ENCODE data around the gene DNM3. TPM values are rescaled to one million over a fixed set of nuclear protein-coding genes. Genes with fewer than 3 reads are reported as not detected.

DNM3 gene
- total RNA-seq, 3 donors from 2014 or later (not counting 1 experiment from before 2014, with no cell fraction given), result 2.5 to 3.3 (median 2.8) TPM

GRCh38 chr1:172041102-172041501 is 199.8 kb downstream of the DNM3 start:
- DNase-seq (no peak), ATAC-seq (no peak)
- Mint-ChIP-seq H3K4me3 (no peak overlapping the region), H3K4me1 (peaks cover 7 to 8% of the 10 kb centered on the region in 2 donors), H3K27ac (no peak overlapping the region), H3K36me3 (no peaks in the 10 kb centered on the region), H3K9me3 (peaks cover 0 to 2% of the 10 kb centered on the region in 2 donors), H3K27me3 (ENCODE audit: low read depth in 2 of 2) (no peaks in the 10 kb centered on the region)
- Histone ChIP-seq H3K4me3 (ENCODE audit: low read length) (no peak overlapping the region), H3K9me3 (ENCODE audit: control insufficient read depth, insufficient read depth, low read length) (no peaks in the 10 kb centered on the region), H3K27ac (ENCODE audit: low read length) (no peak overlapping the region), H3K27me3 (ENCODE audit: control insufficient read depth, insufficient read depth, low read length) (no peaks in the 10 kb centered on the region), H3K36me3 (ENCODE audit: control insufficient read depth, insufficient read depth, low read length) (no peaks in the 10 kb centered on the region), H3K4me1 (ENCODE audit: control insufficient read depth, insufficient read depth, low read length) (no peaks in the 10 kb centered on the region)
- no peak for TF ChIP-seq CTCF (IDR thresholded peaks at IDR 0.05)
- intact Hi-C loops (cut with micrococcal nuclease), result no loop called here

- whole genome bisulfite sequencing (ENCODE audit: insufficient coverage), result 100% methylated on average over 1 of the region's 2 CpGs
- intact Hi-C loops (cut with micrococcal nuclease), result no loop called here
- H3K9me3 Mint-ChIP-seq, result peaks cover 0 to 2% of the 10 kb centered on the region in 2 donors
- Histone ChIP-seq H3K9me3 (ENCODE audit: control insufficient read depth, insufficient read depth, low read length) (no peaks in the 10 kb centered on the region), H3K4me3 (ENCODE audit: low read length) (no peak overlapping the region), H3K36me3 (ENCODE audit: control insufficient read depth, insufficient read depth, low read length) (no peaks in the 10 kb centered on the region), H3K4me1 (ENCODE audit: control insufficient read depth, insufficient read depth, low read length) (no peaks in the 10 kb centered on the region), H3K27me3 (ENCODE audit: control insufficient read depth, insufficient read depth, low read length) (no peaks in the 10 kb centered on the region), H3K27ac (ENCODE audit: low read length) (no peak overlapping the region)
- TF ChIP-seq CTCF (IDR thresholded peaks at IDR 0.05), result no peak
- H3K27me3 Mint-ChIP-seq (ENCODE audit: low read depth in 2 of 2), result no peaks in the 10 kb centered on the region
- peaks cover 7 to 8% of the 10 kb centered on the region in 2 donors for H3K4me1 Mint-ChIP-seq
- H3K36me3 Mint-ChIP-seq, result no peaks in the 10 kb centered on the region
- H3K27ac Mint-ChIP-seq, result no peak overlapping the region
- ATAC-seq, result no peak
- H3K4me3 Mint-ChIP-seq, result no peak overlapping the region
- no peak for DNase-seq
These were observed 200.4 kb downstream of the DNM3 start for GRCh38 chr1:172041742-172042141.

GRCh38 chr1:172043900-172044299 is 202.6 kb downstream of the DNM3 start:
- no peak for TF ChIP-seq CTCF (IDR thresholded peaks at IDR 0.05)
- Mint-ChIP-seq H3K4me1 (peaks cover 7 to 8% of the 10 kb centered on the region in 2 donors), H3K36me3 (no peaks in the 10 kb centered on the region), H3K27ac (no peak overlapping the region), H3K27me3 (ENCODE audit: low read depth in 2 of 2) (no peaks in the 10 kb centered on the region), H3K9me3 (peaks cover 0 to 2% of the 10 kb centered on the region in 2 donors), H3K4me3 (no peak overlapping the region)
- Histone ChIP-seq H3K4me1 (ENCODE audit: control insufficient read depth, insufficient read depth, low read length) (no peaks in the 10 kb centered on the region), H3K36me3 (ENCODE audit: control insufficient read depth, insufficient read depth, low read length) (no peaks in the 10 kb centered on the region), H3K9me3 (ENCODE audit: control insufficient read depth, insufficient read depth, low read length) (no peaks in the 10 kb centered on the region), H3K27me3 (ENCODE audit: control insufficient read depth, insufficient read depth, low read length) (no peaks in the 10 kb centered on the region), H3K27ac (ENCODE audit: low read length) (no peak overlapping the region), H3K4me3 (ENCODE audit: low read length) (no peak overlapping the region)
- intact Hi-C loops (cut with micrococcal nuclease), result no loop called here
- DNase-seq (no peak), ATAC-seq (no peak)

GRCh38 chr1:172051898-172052297 is 210.6 kb downstream of the DNM3 start:
- H3K4me1 Mint-ChIP-seq, result no peaks in the 10 kb centered on the region
- DNase-seq (no peak), ATAC-seq (no peak)
- no peaks in the 10 kb centered on the region for H3K36me3 Mint-ChIP-seq
- H3K27me3 Mint-ChIP-seq (ENCODE audit: low read depth in 2 of 2), result no peaks in the 10 kb centered on the region
- Histone ChIP-seq H3K4me1 (ENCODE audit: control insufficient read depth, insufficient read depth, low read length) (no peaks in the 10 kb centered on the region), H3K27me3 (ENCODE audit: control insufficient read depth, insufficient read depth, low read length) (no peaks in the 10 kb centered on the region), H3K27ac (ENCODE audit: low read length) (no peak overlapping the region), H3K4me3 (ENCODE audit: low read length) (no peak overlapping the region), H3K36me3 (ENCODE audit: control insufficient read depth, insufficient read depth, low read length) (no peaks in the 10 kb centered on the region), H3K9me3 (ENCODE audit: control insufficient read depth, insufficient read depth, low read length) (no peaks in the 10 kb centered on the region)
- no peak for TF ChIP-seq CTCF (IDR thresholded peaks at IDR 0.05)
- H3K27ac Mint-ChIP-seq, result no peak overlapping the region
- H3K4me3 Mint-ChIP-seq, result no peak overlapping the region
- H3K9me3 Mint-ChIP-seq, result no peaks in the 10 kb centered on the region
- intact Hi-C loops (cut with micrococcal nuclease), result no loop called here
- WGBS (ENCODE audit: insufficient coverage), result 89% methylated on average over 2 of the region's 2 CpGs
